Vagina (tissue), 2 donors: Measurements from ENCODE around the gene ALG13. TPM values are rescaled to one million over a fixed set of nuclear protein-coding genes. Genes with fewer than 3 reads are reported as not detected.

Experiments used
- DNase-seq, 2 donors: peaks; one replicate each; pipeline ENCODE4 v3.0.0-alpha.2; 2017; ENCODE audit errors: extremely low spot score in 2 of 2
- H3K27ac ChIP-seq: fragments of 200-600 bp; sonication (generic); one replicate; pipeline ENCODE4 v1.5.1; 2019
- H3K27me3 ChIP-seq: fragments of 200-600 bp; sonication (generic); one replicate; pipeline ENCODE4 v1.5.1; 2019
- H3K36me3 ChIP-seq, 2 donors: fragments of 200-600 bp; sonication (generic); one replicate each; pipeline ENCODE4 v1.5.1; 2017 to 2019
- H3K4me1 ChIP-seq: fragments of 200-600 bp; sonication (generic); one replicate; pipeline ENCODE4 v1.5.1; 2019
- H3K4me3 ChIP-seq, 2 donors: fragments of 200-600 bp; sonication (generic); 1 replicate in 1 of 2; 2 replicates in 1 of 2; pipeline ENCODE4 v1.5.1; 2016 to 2019
- H3K9me3 ChIP-seq: fragments of 200-600 bp; sonication (generic); one replicate; pipeline ENCODE4 v1.5.1; 2019
- POLR2A ChIP-seq, 2 donors: fragments of 450-650 bp; IDR thresholded peaks; one replicate each; pipeline ENCODE4 v1.6.1; 2017; ENCODE audit warnings: antibody characterized with exemption in 2 of 2, mild to moderate bottlenecking in 2 of 2, moderate library complexity in 2 of 2
- POLR2AphosphoS5 ChIP-seq, 2 donors: sonication (generic); formaldehyde crosslinking; IDR thresholded peaks; one replicate each; pipeline ENCODE4 v1.9.0; 2017; ENCODE audit warnings: antibody characterized with exemption in 2 of 2, mild to moderate bottlenecking in 2 of 2, low read depth in 1 of 2; ENCODE audit not compliant: insufficient read depth in 1 of 2
- intact Hi-C: fragments of 100-400 bp; cut with DNase I; formaldehyde crosslinking; loops from one replicate; pipeline ENCODE4 v1.15.1; 2023
- total RNA-seq: library from RNA; depleted of rRNA; stranded (reverse); fragments of >200 nt; gene quantifications from one replicate; pipeline ENCODE4 v1.2.3, GENCODE V29; 2016
- TF ChIP-seq, protein P1 (sequence below), 3 experiments: fragments of 450-650 bp in 2 of 3; fragments of 200-600 bp in 1 of 3; sonication (generic) in 1 of 3; IDR thresholded peaks; one replicate each; pipeline ENCODE4 v1.5.1; 2017 to 2019; ENCODE audit warnings: antibody characterized with exemption in 3 of 3, mild to moderate bottlenecking in 2 of 3, moderate library complexity in 2 of 3

Gene ALG13
- total RNA-seq, 1 donor from 2014 or later, result 96.7 TPM

DNA sequence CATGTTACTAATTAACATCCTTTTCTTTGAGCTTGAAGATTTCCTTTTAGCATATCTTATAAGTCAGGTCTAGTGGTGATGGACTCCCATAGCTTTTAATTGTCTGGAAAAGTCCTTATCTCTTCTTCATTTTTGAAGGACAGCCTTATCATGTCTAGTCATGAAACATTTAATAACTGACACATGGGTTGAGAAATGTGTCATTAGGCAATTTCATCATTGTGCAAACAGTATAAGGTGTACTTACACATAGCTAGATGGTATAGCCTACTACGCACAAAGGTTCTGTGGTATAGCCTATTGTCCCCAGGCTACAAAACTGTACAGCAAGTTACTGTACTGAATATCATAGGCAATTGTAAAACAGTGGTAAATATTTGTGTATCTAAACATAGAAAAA is 34.5 kb upstream of the ALG13 start:
- Histone ChIP-seq H3K27ac (no peak overlapping the region), H3K9me3 (peaks cover 3% of the 10 kb centered on the region)
- intact Hi-C loops, result no loop called here

DNA sequence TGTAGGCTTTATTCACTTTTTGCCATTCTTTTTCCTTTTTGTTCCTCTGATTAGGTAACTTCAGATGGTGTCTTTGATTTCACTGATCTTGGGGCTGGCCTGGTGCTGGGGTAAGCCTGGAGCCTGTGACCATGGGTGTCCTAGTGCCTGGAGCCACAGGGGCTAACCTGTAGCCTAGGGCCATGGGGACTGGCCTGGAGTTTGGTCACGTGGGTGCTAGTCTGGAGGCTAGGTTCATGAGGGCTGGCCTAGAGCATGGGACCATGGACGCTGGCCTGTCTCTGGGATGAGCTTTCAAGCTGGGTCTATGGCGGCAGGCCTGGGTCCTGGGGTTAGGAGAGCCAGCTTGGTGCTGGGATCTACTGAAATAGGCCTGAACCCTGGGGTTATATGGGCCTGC is 32.2 kb upstream of the ALG13 start:
- Histone ChIP-seq H3K4me1 (no peaks in the 10 kb centered on the region), H3K4me3 (no peak overlapping the region), H3K27ac (no peak overlapping the region), H3K36me3 (no peaks in the 10 kb centered on the region), H3K27me3 (no peaks in the 10 kb centered on the region), H3K9me3 (peaks cover 3% of the 10 kb centered on the region)
- intact Hi-C loops, result no loop called here
- no peak for TF ChIP-seq POLR2A (IDR thresholded peaks at IDR 0.05)
- TF ChIP-seq, protein P1, sequence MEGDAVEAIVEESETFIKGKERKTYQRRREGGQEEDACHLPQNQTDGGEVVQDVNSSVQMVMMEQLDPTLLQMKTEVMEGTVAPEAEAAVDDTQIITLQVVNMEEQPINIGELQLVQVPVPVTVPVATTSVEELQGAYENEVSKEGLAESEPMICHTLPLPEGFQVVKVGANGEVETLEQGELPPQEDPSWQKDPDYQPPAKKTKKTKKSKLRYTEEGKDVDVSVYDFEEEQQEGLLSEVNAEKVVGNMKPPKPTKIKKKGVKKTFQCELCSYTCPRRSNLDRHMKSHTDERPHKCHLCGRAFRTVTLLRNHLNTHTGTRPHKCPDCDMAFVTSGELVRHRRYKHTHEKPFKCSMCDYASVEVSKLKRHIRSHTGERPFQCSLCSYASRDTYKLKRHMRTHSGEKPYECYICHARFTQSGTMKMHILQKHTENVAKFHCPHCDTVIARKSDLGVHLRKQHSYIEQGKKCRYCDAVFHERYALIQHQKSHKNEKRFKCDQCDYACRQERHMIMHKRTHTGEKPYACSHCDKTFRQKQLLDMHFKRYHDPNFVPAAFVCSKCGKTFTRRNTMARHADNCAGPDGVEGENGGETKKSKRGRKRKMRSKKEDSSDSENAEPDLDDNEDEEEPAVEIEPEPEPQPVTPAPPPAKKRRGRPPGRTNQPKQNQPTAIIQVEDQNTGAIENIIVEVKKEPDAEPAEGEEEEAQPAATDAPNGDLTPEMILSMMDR (IDR thresholded peaks at IDR 0.05), result no peak
- TF ChIP-seq POLR2AphosphoS5 (IDR thresholded peaks at IDR 0.05; ENCODE audit: insufficient read depth in 1 of 2, low read depth in 1 of 2), result no peak
- DNase-seq, result no peak

More for the DNA sequence above, 34.5 kb upstream of the ALG13 start:
- no peak for DNase-seq
- H3K36me3 ChIP-seq, result no peaks in the 10 kb centered on the region
- no peaks in the 10 kb centered on the region for H3K4me1 ChIP-seq
- TF ChIP-seq POLR2A (IDR thresholded peaks at IDR 0.05), result no peak
- TF ChIP-seq, protein P1 (IDR thresholded peaks at IDR 0.05), result no peak
- no peak for TF ChIP-seq POLR2AphosphoS5 (IDR thresholded peaks at IDR 0.05; ENCODE audit: insufficient read depth in 1 of 2, low read depth in 1 of 2)
- no peaks in the 10 kb centered on the region for H3K27me3 ChIP-seq
- H3K4me3 ChIP-seq, result no peak overlapping the region

DNA sequence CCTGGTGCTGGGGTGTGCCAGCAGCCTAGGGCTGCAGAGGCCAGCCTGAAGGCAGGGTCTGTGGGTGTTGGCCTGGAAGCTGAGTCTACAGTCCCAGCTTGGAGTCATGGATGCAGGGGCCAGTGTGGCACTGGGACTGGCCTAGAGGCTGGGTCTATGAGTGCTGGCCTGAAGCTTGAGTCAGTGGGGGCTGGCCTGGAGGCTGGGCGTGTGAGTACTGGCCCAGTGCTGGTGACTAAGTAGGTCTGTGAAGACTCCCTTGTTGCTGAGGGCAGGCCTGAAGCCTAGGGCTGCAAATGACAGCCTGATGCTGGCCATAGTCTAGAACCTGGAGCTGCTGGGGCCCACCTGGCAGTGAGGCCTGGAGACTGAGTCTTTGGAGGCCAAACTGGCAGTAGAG is 31.3 kb upstream of the ALG13 start:
- Histone ChIP-seq H3K4me1 (no peaks in the 10 kb centered on the region), H3K36me3 (no peaks in the 10 kb centered on the region), H3K4me3 (no peak overlapping the region), H3K27ac (no peak overlapping the region), H3K9me3 (peaks cover 3% of the 10 kb centered on the region), H3K27me3 (no peaks in the 10 kb centered on the region)
- intact Hi-C loops, result no loop called here
- TF ChIP-seq POLR2A (IDR thresholded peaks at IDR 0.05) (no peak), POLR2AphosphoS5 (IDR thresholded peaks at IDR 0.05; ENCODE audit: insufficient read depth in 1 of 2, low read depth in 1 of 2) (no peak)
- TF ChIP-seq, protein P1 (IDR thresholded peaks at IDR 0.05), result no peak
- no peak for DNase-seq

DNA sequence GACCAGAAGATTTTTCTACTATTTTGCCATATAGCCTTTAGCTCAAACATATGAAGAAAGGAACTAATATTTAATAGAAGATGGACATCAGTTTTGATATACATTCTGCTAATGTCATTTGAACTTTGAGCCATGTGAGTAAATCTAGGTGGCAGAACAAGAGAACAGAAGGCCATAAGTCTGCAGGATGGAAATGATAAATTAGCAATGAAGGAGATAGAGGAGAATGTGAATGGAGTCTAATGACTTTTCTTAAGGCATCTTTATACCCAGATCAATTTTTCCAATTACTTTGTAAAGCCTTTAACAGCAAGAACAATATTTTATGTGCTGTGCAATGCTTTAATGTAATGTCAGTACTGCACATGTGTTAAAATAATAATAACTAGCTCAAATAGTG is 30.1 kb upstream of the ALG13 start:
- no peak for DNase-seq
- no peak overlapping the region for H3K4me3 ChIP-seq
- no peak overlapping the region for H3K27ac ChIP-seq
- H3K4me1 ChIP-seq, result no peaks in the 10 kb centered on the region
- no peaks in the 10 kb centered on the region for H3K36me3 ChIP-seq
- TF ChIP-seq POLR2AphosphoS5 (IDR thresholded peaks at IDR 0.05; ENCODE audit: insufficient read depth in 1 of 2, low read depth in 1 of 2), result no peak
- no peak for TF ChIP-seq POLR2A (IDR thresholded peaks at IDR 0.05)
- TF ChIP-seq, protein P1 (IDR thresholded peaks at IDR 0.05), result no peak
- intact Hi-C loops, result no loop called here
- H3K27me3 ChIP-seq, result no peaks in the 10 kb centered on the region
- H3K9me3 ChIP-seq, result peaks cover 3% of the 10 kb centered on the region

DNA sequence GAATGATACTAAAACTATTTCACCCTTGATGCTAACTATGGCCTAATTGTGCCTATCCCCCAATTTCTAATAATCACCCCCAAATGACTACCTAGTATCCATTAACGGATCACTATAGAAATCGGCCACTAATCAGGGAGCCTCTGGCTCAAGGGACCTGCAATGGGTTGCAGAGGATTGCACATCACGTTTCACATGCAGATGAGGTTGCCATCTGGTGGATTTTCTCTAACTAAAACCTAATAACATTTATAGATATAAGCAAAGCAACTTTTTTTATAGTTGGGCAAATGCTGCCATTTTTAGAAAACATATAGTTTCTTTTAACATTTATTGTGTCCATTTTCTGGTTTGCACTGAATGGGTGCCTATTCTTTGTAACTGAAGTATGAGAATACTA is 28.3 kb upstream of the ALG13 start:
- TF ChIP-seq, protein P1 (IDR thresholded peaks at IDR 0.05), result no peak
- no peak for TF ChIP-seq POLR2A (IDR thresholded peaks at IDR 0.05)
- TF ChIP-seq POLR2AphosphoS5 (IDR thresholded peaks at IDR 0.05; ENCODE audit: insufficient read depth in 1 of 2, low read depth in 1 of 2), result no peak
- DNase-seq, result no peak
- no peaks in the 10 kb centered on the region for H3K4me1 ChIP-seq
- no peak overlapping the region for H3K27ac ChIP-seq
- no peaks in the 10 kb centered on the region for H3K27me3 ChIP-seq
- peaks cover 3% of the 10 kb centered on the region for H3K9me3 ChIP-seq
- no peak overlapping the region for H3K4me3 ChIP-seq
- no peaks in the 10 kb centered on the region for H3K36me3 ChIP-seq
- intact Hi-C loops, result no loop called here
